Suprapubic skin (tissue), 4 donors: ENCODE measurements around the gene RTP5. TPM values are rescaled to one million over a fixed set of nuclear protein-coding genes. Genes with fewer than 3 reads are reported as not detected.

Source experiments
- DNase-seq, 2 donors: peaks; one replicate each; pipeline ENCODE4 v3.0.0-alpha.2; 2019; ENCODE audit warnings: low spot score in 2 of 2
- H3K27ac ChIP-seq: fragments of 200-600 bp; sonication (generic); one replicate; pipeline ENCODE4 v1.5.1; 2019
- H3K27me3 ChIP-seq: fragments of 200-600 bp; sonication (generic); one replicate; pipeline ENCODE4 v1.5.1; 2019
- H3K36me3 ChIP-seq: fragments of 200-600 bp; sonication (generic); one replicate; pipeline ENCODE4 v1.5.1; 2019
- H3K4me1 ChIP-seq: fragments of 200-600 bp; sonication (generic); one replicate; pipeline ENCODE4 v1.5.1; 2019
- H3K4me3 ChIP-seq: fragments of 200-600 bp; sonication (generic); one replicate; pipeline ENCODE4 v1.5.1; 2019; ENCODE audit warnings: mild to moderate bottlenecking
- H3K9me3 ChIP-seq: fragments of 200-600 bp; sonication (generic); one replicate; pipeline ENCODE4 v1.5.1; 2019
- EP300 ChIP-seq: sonication (generic); formaldehyde crosslinking; IDR thresholded peaks from one replicate; pipeline ENCODE4 v1.6.1; 2017; ENCODE audit warnings: antibody characterized with exemption
- POLR2A ChIP-seq, 2 donors: fragments of 450-650 bp; IDR thresholded peaks; one replicate each; pipeline ENCODE4 v1.6.1; 2017; ENCODE audit warnings: antibody characterized with exemption in 2 of 2, mild to moderate bottlenecking in 2 of 2, moderate library complexity in 2 of 2
- POLR2AphosphoS5 ChIP-seq, 3 donors: sonication (generic); formaldehyde crosslinking; IDR thresholded peaks; one replicate each; pipeline ENCODE4 v1.6.1; 2017; ENCODE audit warnings: antibody characterized with exemption in 3 of 3
- WGBS: methylation state at CpG from one replicate; pipeline ENCODE4 v1.1.5; 2018; 5-methylcytosine and 5-hydroxymethylcytosine counted together
- total RNA-seq, 4 donors: library from RNA; depleted of rRNA; stranded (reverse); fragments of >200 nt; gene quantifications; one replicate each; pipeline ENCODE4 v1.1.0, GENCODE V29; 2016
- TF ChIP-seq, protein P1 (sequence below), 2 donors: fragments of 200-600 bp in 1 of 2; fragments of 450-650 bp in 1 of 2; sonication (generic) in 1 of 2; IDR thresholded peaks; one replicate each; pipeline ENCODE4 v1.5.1; 2016 to 2019; ENCODE audit warnings: antibody characterized with exemption in 2 of 2, mild to moderate bottlenecking in 1 of 2, moderate library complexity in 1 of 2

RTP5 gene
- total RNA-seq, 4 donors from 2014 or later = not detected

GRCh38 chr2:241852981-241853631, 16.4 kb upstream of the RTP5 start:
- peak in 1 of 2 donors; percentile 52 for DNase-seq
- Histone ChIP-seq H3K36me3 (no peaks in the 10 kb centered on the region), H3K4me3 (no peak overlapping the region), H3K9me3 (no peaks in the 10 kb centered on the region), H3K4me1 (no peaks in the 10 kb centered on the region), H3K27ac (no peak overlapping the region), H3K27me3 (no peaks in the 10 kb centered on the region)
- WGBS = 81% methylated on average over 3 of the region's 10 CpGs
- no peak for TF ChIP-seq POLR2A (IDR thresholded peaks at IDR 0.05)
- TF ChIP-seq, protein P1, sequence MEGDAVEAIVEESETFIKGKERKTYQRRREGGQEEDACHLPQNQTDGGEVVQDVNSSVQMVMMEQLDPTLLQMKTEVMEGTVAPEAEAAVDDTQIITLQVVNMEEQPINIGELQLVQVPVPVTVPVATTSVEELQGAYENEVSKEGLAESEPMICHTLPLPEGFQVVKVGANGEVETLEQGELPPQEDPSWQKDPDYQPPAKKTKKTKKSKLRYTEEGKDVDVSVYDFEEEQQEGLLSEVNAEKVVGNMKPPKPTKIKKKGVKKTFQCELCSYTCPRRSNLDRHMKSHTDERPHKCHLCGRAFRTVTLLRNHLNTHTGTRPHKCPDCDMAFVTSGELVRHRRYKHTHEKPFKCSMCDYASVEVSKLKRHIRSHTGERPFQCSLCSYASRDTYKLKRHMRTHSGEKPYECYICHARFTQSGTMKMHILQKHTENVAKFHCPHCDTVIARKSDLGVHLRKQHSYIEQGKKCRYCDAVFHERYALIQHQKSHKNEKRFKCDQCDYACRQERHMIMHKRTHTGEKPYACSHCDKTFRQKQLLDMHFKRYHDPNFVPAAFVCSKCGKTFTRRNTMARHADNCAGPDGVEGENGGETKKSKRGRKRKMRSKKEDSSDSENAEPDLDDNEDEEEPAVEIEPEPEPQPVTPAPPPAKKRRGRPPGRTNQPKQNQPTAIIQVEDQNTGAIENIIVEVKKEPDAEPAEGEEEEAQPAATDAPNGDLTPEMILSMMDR (IDR thresholded peaks at IDR 0.05) = no peak
- no peak for TF ChIP-seq POLR2AphosphoS5 (IDR thresholded peaks at IDR 0.05)
- TF ChIP-seq EP300 = no peak

DNA sequence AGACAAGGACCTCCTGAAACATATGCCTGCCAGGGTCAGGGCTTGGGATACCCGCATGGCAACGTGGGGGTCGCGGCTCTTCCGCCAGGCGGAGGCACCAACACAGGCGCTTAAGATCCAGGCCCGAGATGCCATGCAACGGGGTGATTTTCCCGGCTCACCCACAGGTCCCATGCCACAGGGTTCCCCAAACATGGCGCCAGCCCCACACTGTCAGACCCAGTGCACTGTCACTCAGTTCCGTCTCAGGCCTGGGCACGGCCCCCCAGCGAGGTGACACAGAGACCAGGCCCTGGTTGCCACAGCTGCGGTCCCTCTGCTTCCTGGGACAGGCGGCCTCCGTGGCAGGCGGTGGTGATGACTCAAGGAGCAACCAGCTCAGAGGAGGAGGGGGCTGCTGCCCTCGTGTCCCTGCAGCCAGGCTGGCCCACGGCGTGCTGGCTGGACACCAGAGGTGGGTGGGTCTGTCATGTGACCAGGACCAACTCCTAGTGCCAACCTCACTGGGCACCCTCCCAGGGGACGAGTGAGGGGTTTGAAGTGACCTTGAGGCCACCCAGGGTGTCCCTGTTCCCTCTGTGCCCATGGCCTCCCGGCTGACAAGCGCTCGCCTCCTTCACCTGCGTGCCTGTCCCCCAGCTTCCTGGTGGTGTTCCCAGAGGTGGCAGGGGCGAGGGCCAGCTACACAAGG, 15.7 kb upstream of the RTP5 start:
- WGBS = 91% methylated on average over 12 of the region's 27 CpGs
- TF ChIP-seq, protein P1 (IDR thresholded peaks at IDR 0.05) = no peak
- TF ChIP-seq POLR2AphosphoS5 (IDR thresholded peaks at IDR 0.05) = no peak
- TF ChIP-seq POLR2A (IDR thresholded peaks at IDR 0.05) = no peak
- no peak for TF ChIP-seq EP300
- peak; percentile 67 to 72 for DNase-seq
- Histone ChIP-seq H3K27ac (no peak overlapping the region), H3K36me3 (no peaks in the 10 kb centered on the region), H3K4me3 (no peak overlapping the region), H3K27me3 (no peaks in the 10 kb centered on the region), H3K4me1 (peaks cover 2% of the 10 kb centered on the region), H3K9me3 (no peaks in the 10 kb centered on the region)

DNA sequence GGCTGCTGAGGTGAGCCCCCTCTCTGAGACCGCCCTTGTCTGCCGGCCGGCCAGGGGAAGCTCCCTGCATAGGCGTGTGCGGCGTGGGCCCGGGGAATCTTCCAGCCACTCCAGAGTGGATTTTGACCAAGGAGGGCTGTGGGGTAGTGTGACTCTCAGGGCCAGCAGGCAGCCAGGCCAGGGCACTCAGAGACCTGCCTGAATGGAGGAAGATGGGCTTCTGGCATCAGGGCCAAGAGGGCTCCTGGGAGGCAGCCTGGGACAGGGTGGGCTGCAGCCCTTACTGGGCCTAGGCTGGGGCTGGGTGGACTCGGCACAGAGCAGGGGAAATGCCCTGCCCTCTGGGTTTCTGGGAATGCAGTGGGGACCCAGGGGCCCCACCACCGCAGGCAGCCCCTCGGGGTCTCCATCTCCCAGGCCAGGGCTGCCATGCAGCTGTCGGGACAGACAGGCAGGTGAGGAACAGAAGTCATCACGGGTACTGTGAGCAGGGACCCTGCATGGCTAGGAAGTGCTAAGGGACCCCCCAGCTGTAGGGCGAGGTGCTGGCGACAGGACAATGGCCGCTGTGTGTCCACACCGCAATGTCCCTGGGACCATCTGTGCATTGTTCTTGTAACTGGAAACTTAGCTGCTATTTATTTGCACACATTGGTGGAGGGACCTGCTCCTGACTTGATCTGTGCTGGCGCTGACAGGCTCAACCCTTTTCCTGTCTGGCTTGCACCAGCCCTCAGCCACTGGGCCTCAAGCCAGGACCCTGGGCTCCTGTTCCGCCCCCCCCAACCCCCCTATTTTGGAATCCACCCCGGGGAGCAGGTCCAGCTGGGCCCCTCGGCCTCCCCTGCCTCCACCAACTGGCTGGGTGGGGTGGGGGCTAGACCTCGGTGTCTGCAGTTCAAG, 14.9 kb upstream of the RTP5 start:
- peak in 1 of 2 donors; percentile 56 for DNase-seq
- no peak overlapping the region for H3K27ac ChIP-seq

GRCh38 chr2:241855245-241855887, 14.2 kb upstream of the RTP5 start:
- peak in 1 of 2 donors; percentile 55 for DNase-seq
- Histone ChIP-seq H3K27ac (no peak overlapping the region), H3K27me3 (no peaks in the 10 kb centered on the region), H3K4me3 (no peak overlapping the region), H3K36me3 (no peaks in the 10 kb centered on the region), H3K4me1 (peaks cover 17% of the 10 kb centered on the region), H3K9me3 (no peaks in the 10 kb centered on the region)
- 86% methylated on average over 12 of the region's 18 CpGs for WGBS
- TF ChIP-seq POLR2AphosphoS5 (IDR thresholded peaks at IDR 0.05) (no peak), POLR2A (IDR thresholded peaks at IDR 0.05) (no peak), EP300 (no peak)
- TF ChIP-seq, protein P1 (IDR thresholded peaks at IDR 0.05) = no peak

More for the DNA sequence above, 14.9 kb upstream of the RTP5 start:
- H3K9me3 ChIP-seq = no peaks in the 10 kb centered on the region
- H3K27me3 ChIP-seq = no peaks in the 10 kb centered on the region
- 65% methylated on average over 10 of the region's 21 CpGs for WGBS
- H3K4me3 ChIP-seq = no peak overlapping the region
- no peaks in the 10 kb centered on the region for H3K36me3 ChIP-seq
- H3K4me1 ChIP-seq = peaks cover 9% of the 10 kb centered on the region
- TF ChIP-seq EP300 (no peak), POLR2A (IDR thresholded peaks at IDR 0.05) (no peak), POLR2AphosphoS5 (IDR thresholded peaks at IDR 0.05) (no peak)
- TF ChIP-seq, protein P1 (IDR thresholded peaks at IDR 0.05) = no peak
